Measurements from ENCODE around the gene ADAM12.

The ADAM12 gene

GRCh38 chr10:126402721-126403695, 14.7 kb upstream of the ADAM12 start:
- no peak for TF ChIP-seq CTCF (IDR thresholded peaks at IDR 0.05; ENCODE audit: extremely low read depth, missing control alignments)
- DNase-seq (ENCODE audit: low spot score) = no peak

- no peak for DNase-seq (ENCODE audit: low spot score)
- no peak for TF ChIP-seq CTCF (IDR thresholded peaks at IDR 0.05; ENCODE audit: extremely low read depth, missing control alignments)
These were observed 12.4 kb upstream of the ADAM12 start for GRCh38 chr10:126400641-126401040.

GRCh38 chr10:126398924-126399323, 10.6 kb upstream of the ADAM12 start:
- no peak for DNase-seq (ENCODE audit: low spot score)
- no peak for TF ChIP-seq CTCF (IDR thresholded peaks at IDR 0.05; ENCODE audit: extremely low read depth, missing control alignments)

- no peak for DNase-seq (ENCODE audit: low spot score)
- TF ChIP-seq CTCF (IDR thresholded peaks at IDR 0.05; ENCODE audit: extremely low read depth, missing control alignments) = no peak
These were observed 10.1 kb upstream of the ADAM12 start for GRCh38 chr10:126398383-126398743.

GRCh38 chr10:126397640-126398382, 9.5 kb upstream of the ADAM12 start:
- no peak for TF ChIP-seq CTCF (IDR thresholded peaks at IDR 0.05; ENCODE audit: extremely low read depth, missing control alignments)
- DNase-seq (ENCODE audit: low spot score) = no peak

- no peak for TF ChIP-seq CTCF (IDR thresholded peaks at IDR 0.05; ENCODE audit: extremely low read depth, missing control alignments)
- DNase-seq (ENCODE audit: low spot score) = no peak
These were observed 8.9 kb upstream of the ADAM12 start for GRCh38 chr10:126397156-126397555.

GRCh38 chr10:126394948-126395347, 6.7 kb upstream of the ADAM12 start:
- no peak for TF ChIP-seq CTCF (IDR thresholded peaks at IDR 0.05; ENCODE audit: extremely low read depth, missing control alignments)
- DNase-seq (ENCODE audit: low spot score) = no peak
